T-cell (primary cell): ENCODE measurements around the gene ZNF283. TPM values are rescaled to one million over a fixed set of nuclear protein-coding genes. Genes with fewer than 3 reads are reported as not detected.
"Not testable (repeated sequence)": the region's sequence is repeated elsewhere in the genome, so short reads cannot be mapped to it uniquely, and the experiment has no call there.

Source experiments
- ATAC-seq, 4 experiments: fragments of 200-7000 bp in 3 of 4; fragments of 150-1000 bp in 1 of 4; cut with Tn5 transposase; replicated peaks in 1 of 4; 1 replicate in 3 of 4; 2 replicates in 1 of 4; pipeline ENCODE4 v1.10.0; 2021; ENCODE audit warnings: moderate library complexity in 3 of 4, mild to moderate bottlenecking in 2 of 4, moderate number of reproducible peaks in 1 of 4
- CTCF ChIA-PET, 2 donors: fragments of 300-600 bp; sonication (Branson Sonifier 250); formaldehyde crosslinking; loops; one replicate each; lab custom pipeline; 2022; ENCODE audit warnings: antibody characterized with exemption in 2 of 2; lab: Charles Lee
- POLR2A ChIA-PET, 2 donors: fragments of 300-600 bp; sonication (Branson Sonifier 250); formaldehyde crosslinking; loops; one replicate each; lab custom pipeline; 2022; ENCODE audit warnings: antibody characterized with exemption in 2 of 2; lab: Charles Lee
- DNase-seq, 35 experiments: peaks; one replicate each; pipeline versions ENCODE4 v3.0.0 to v3.0.0-alpha.2; 2013 to 2023
- H3K27ac ChIP-seq: one replicate; pipeline ENCODE4 v1.5.1; 2013; ENCODE audit warnings: low read length
- H3K27me3 ChIP-seq, 2 experiments: replicated peaks in 1 of 2; 1 replicate in 1 of 2; 2 replicates in 1 of 2; pipeline versions ENCODE4 v1.6.1 to v1.7.0; 2013; ENCODE audit warnings: low read length in 1 of 2, mixed read lengths in 1 of 2; ENCODE audit not compliant: control insufficient read depth in 2 of 2, insufficient read depth in 2 of 2; ENCODE audit errors: extremely low read depth in 1 of 2
- H3K36me3 ChIP-seq, 2 donors: 1 replicate in 1 of 2; 2 replicates in 1 of 2; pipeline versions ENCODE4 v1.6.1 to v1.7.0; 2013; ENCODE audit warnings: low read length in 1 of 2; ENCODE audit not compliant: control insufficient read depth in 2 of 2, insufficient read depth in 1 of 2; ENCODE audit errors: extremely low read depth in 1 of 2
- H3K4me1 ChIP-seq, 2 experiments: 1 replicate in 1 of 2; 2 replicates in 1 of 2; pipeline versions ENCODE4 v1.6.1 to v1.7.0; 2013; ENCODE audit warnings: low read length in 2 of 2, mixed read lengths in 1 of 2; ENCODE audit not compliant: insufficient read depth in 2 of 2, control insufficient read depth in 1 of 2; ENCODE audit errors: extremely low read depth in 1 of 2
- H3K4me3 ChIP-seq, 2 donors: 1 replicate in 1 of 2; 2 replicates in 1 of 2; pipeline versions ENCODE4 v1.5.1 to v1.7.0; 2013; ENCODE audit warnings: mild to moderate bottlenecking in 2 of 2, low read length in 1 of 2, moderate library complexity in 1 of 2; ENCODE audit not compliant: control insufficient read depth in 1 of 2; ENCODE audit errors: extremely low read depth in 1 of 2
- H3K9me3 ChIP-seq: 2 replicates; pipeline ENCODE4 v1.7.0; 2013
- H3K27ac Mint-ChIP-seq, 2 donors: one replicate each; pipeline ENCODE4 v1.8.0; 2020 to 2021; ENCODE audit warnings: mild to moderate bottlenecking in 2 of 2, mixed read lengths in 2 of 2
- H3K27me3 Mint-ChIP-seq, 2 donors: one replicate each; pipeline ENCODE4 v1.8.0; 2021 to 2022; ENCODE audit warnings: mixed read lengths in 2 of 2
- H3K36me3 Mint-ChIP-seq: one replicate; pipeline ENCODE4 v1.8.0; 2021; ENCODE audit warnings: mixed read lengths
- H3K4me1 Mint-ChIP-seq, 3 donors: one replicate each; pipeline ENCODE4 v1.8.0; 2020 to 2022; ENCODE audit warnings: mixed read lengths in 3 of 3, mild to moderate bottlenecking in 1 of 3
- H3K4me3 Mint-ChIP-seq, 3 donors: one replicate each; pipeline ENCODE4 v1.8.0; 2020 to 2022; ENCODE audit warnings: mild to moderate bottlenecking in 3 of 3, mixed read lengths in 3 of 3, moderate library complexity in 3 of 3
- H3K9me3 Mint-ChIP-seq, 3 donors: one replicate each; pipeline ENCODE4 v1.8.0; 2020 to 2022; ENCODE audit warnings: mixed read lengths in 3 of 3
- WGBS: methylation state at CpG from one replicate; pipeline ENCODE4 v1.1.5; 2013; ENCODE audit warnings: missing lambda C conversion rate; ENCODE audit not compliant: insufficient coverage; 5-methylcytosine and 5-hydroxymethylcytosine counted together
- total RNA-seq, 35 experiments: library from RNA in 6 of 35; stranded (reverse) in 6 of 35; fragments of 120-200 nt in 1 of 35; gene quantifications; one replicate each; pipeline versions ENCODE4 v1.2.1 to v1.2.4 and lab custom pipeline; 2013 to 2026

ZNF283 gene
- total RNA-seq, 5 donors from 2014 or later (not counting 1 experiment from before 2014, with no cell fraction given) = 5.4 to 19.0 (median 12.7) TPM

DNA sequence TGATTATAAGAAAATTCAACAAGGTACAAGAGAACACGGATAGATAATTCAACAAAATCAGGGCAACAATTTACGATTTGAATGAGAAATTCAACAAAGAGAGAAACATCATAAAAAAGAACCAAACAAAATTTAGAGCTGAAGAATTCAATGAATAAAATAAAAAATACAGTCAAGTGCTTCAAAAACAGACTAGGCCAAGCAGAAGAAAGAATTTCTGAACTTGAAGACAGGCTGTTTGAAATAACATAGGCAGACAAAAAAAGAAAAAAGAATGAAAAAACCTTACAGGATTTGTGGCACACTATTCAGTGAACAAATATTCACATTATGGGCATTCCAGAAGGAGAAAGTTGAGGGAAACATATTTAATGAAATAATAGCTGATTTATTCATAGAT, 31.1 kb downstream of the ZNF283 start:
- ChIA-PET CTCF (no interaction called here), POLR2A (no interaction called here)
- no peaks in the 10 kb centered on the region for H3K36me3 ChIP-seq
- no peaks in the 10 kb centered on the region for H3K4me1 ChIP-seq
- ATAC-seq (no peak), DNase-seq (no peak)
- Mint-ChIP-seq H3K4me3 (no peak overlapping the region), H3K4me1 (no peaks in the 10 kb centered on the region), H3K27ac (no peak overlapping the region), H3K9me3 (peaks cover 34 to 54% (median 38%) of the 10 kb centered on the region in 3 donors), H3K36me3 (peaks cover 22% of the 10 kb centered on the region), H3K27me3 (no peaks in the 10 kb centered on the region)
- H3K27me3 ChIP-seq = no peaks in the 10 kb centered on the region
- no CpG with 5 or more reads among the region's 2 CpGs for WGBS
- peaks cover 22% of the 10 kb centered on the region for H3K9me3 ChIP-seq
- no peak overlapping the region for H3K27ac ChIP-seq
- no peak overlapping the region for H3K4me3 ChIP-seq

GRCh38 chr19:43866923-43867322, 39.8 kb downstream of the ZNF283 start:
- POLR2A ChIA-PET, ATAC-seq, CTCF ChIA-PET, H3K27me3 ChIP-seq, H3K27ac Mint-ChIP-seq, H3K27ac ChIP-seq, H3K4me1 Mint-ChIP-seq, H3K36me3 ChIP-seq, H3K4me3 ChIP-seq, H3K4me1 ChIP-seq, H3K4me3 Mint-ChIP-seq, H3K27me3 Mint-ChIP-seq, DNase-seq: not testable (repeated sequence)
- peaks cover 17% of the 10 kb centered on the region for H3K9me3 ChIP-seq
- 93% methylated on average over 20 of the region's 28 CpGs for WGBS
- H3K36me3 Mint-ChIP-seq = peaks cover 13% of the 10 kb centered on the region
- peaks cover 7 to 32% (median 23%) of the 10 kb centered on the region in 3 donors for H3K9me3 Mint-ChIP-seq

DNA sequence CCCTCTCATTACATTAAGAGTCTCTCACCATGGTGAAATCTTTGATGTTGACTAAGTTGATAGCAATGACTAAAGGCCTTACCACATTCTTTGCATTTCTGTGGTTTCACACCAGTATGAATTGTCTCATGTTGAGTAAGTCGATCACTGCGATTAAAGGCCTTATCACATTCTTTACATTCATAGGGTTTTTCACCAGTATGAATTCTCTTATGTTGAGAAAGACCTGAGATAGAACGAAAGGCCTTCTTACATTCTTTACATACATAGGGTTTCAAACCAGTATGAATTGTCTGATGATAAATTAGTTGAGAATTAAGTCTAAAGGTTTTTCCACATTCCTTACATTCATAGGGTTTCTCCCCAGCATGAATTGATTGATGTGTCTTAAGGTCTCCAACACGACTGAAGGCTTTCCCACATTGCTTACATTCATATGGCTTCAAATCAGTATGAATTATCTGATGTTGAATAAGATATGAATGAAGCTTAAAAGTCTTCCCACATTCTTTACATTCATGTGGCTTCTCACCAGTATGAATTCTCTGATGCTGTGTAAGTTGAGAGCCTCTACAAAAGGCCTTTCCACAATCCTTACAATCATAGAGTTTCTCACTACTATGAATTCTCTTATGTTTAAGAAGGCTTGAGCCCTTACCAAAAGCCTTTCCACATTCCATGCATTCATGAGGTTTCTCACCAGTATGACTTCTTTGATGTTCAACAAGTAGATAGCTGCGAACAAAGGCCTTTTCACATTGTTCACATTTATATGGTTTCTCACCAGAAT, 45.6 kb downstream of the ZNF283 start:
- H3K9me3 ChIP-seq = peaks cover 23% of the 10 kb centered on the region
- H3K9me3 Mint-ChIP-seq = peaks cover 20 to 55% (median 50%) of the 10 kb centered on the region in 3 donors
- no peak overlapping the region for H3K27ac Mint-ChIP-seq
- no peaks in the 10 kb centered on the region for H3K4me1 ChIP-seq
- H3K36me3 ChIP-seq = no peaks in the 10 kb centered on the region
- ATAC-seq = no peak
- H3K4me3 Mint-ChIP-seq = no peak overlapping the region
- ChIA-PET POLR2A (interaction anchor here in 1 of 2 donors (0.6 kb wide), 1 partner anchor 63 kb away, joined by 3 read pairs; no protein-coding TSS in a partner anchor), CTCF (no interaction called here)
- H3K27me3 ChIP-seq = peaks cover 0 to 3% of the 10 kb centered on the region in 2 experiments
- H3K4me1 Mint-ChIP-seq = no peaks in the 10 kb centered on the region
- no CpG with 5 or more reads among the region's 5 CpGs for WGBS
- H3K27ac ChIP-seq = no peak overlapping the region
- no peak for DNase-seq
- H3K27me3 Mint-ChIP-seq = no peaks in the 10 kb centered on the region
- H3K4me3 ChIP-seq = no peak overlapping the region
- H3K36me3 Mint-ChIP-seq = peaks cover 41% of the 10 kb centered on the region

DNA sequence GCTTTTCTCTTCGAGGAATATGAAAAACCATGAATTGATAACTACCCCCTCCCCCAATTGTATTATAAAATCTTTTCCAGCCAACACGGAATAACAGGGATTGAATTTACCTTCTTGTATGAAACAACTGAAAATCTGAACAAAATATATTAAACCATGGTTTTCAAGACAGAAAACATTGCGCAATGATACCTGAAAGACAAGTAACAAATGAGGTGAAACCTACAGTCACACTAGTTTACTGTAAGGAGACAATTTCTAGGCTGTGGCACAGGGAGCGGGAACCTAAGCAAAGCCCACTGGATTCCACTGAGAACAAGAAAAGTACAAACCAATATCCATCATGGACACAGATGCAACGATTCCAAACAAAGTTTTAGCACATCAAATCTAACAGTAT, 53.4 kb downstream of the ZNF283 start:
- no peak overlapping the region for H3K4me3 Mint-ChIP-seq

DNA sequence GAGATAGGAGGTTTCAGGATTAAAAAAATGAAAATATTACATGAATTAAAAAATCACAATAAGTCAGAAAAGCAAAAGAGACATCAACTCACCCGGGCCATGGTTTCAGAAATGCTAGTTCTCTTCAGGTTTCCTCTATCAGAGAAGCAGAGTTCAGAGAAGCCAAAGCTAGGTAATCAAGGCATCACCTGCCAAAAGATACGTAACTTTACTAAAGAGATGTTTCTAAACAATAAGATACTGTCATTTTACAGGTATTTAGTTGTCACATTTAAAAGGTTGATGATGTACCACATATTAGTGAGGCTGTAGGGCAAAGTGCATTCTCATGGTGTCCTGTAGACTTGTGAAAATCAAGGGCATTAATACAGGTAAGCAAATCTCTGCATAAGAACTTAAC, 56.7 kb downstream of the ZNF283 start, which contains the start of gene ZNF404:
ZNF404 (minus strand) TSS at position 101 of the 400 bp plus-strand sequence.
- Mint-ChIP-seq H3K27me3 (no peaks in the 10 kb centered on the region), H3K9me3 (peaks cover 21 to 73% (median 65%) of the 10 kb centered on the region in 3 donors), H3K4me1 (no peaks in the 10 kb centered on the region), H3K36me3 (peaks cover 48% of the 10 kb centered on the region), H3K4me3 (no peak within 1 kb of the TSS), H3K27ac (no peak within 1 kb of the TSS)
- Histone ChIP-seq H3K27ac (no peak within 1 kb of the TSS), H3K9me3 (peaks cover 23% of the 10 kb centered on the region), H3K4me1 (no peaks in the 10 kb centered on the region), H3K27me3 (peaks cover 0 to 3% of the 10 kb centered on the region in 2 experiments), H3K4me3 (no peak within 1 kb of the TSS), H3K36me3 (no peaks in the 10 kb centered on the region)
- no peak for DNase-seq
- POLR2A ChIA-PET = no interaction called here
- WGBS = 83% methylated on average over 1 of the region's 2 CpGs
- CTCF ChIA-PET = no interaction called here
- no peak for ATAC-seq

More for the DNA sequence above, 53.4 kb downstream of the ZNF283 start:
- ATAC-seq (no peak), DNase-seq (no peak)
- no peaks in the 10 kb centered on the region for H3K4me1 Mint-ChIP-seq
- Histone ChIP-seq H3K9me3 (peaks cover 20% of the 10 kb centered on the region), H3K27me3 (no peaks in the 10 kb centered on the region), H3K4me3 (no peak overlapping the region), H3K4me1 (no peaks in the 10 kb centered on the region), H3K27ac (no peak overlapping the region), H3K36me3 (no peaks in the 10 kb centered on the region)
- CTCF ChIA-PET = no interaction called here
- WGBS = 100% methylated on average over 1 of the region's 5 CpGs
- peaks cover 20 to 70% (median 65%) of the 10 kb centered on the region in 3 donors for H3K9me3 Mint-ChIP-seq
- H3K27ac Mint-ChIP-seq = no peak overlapping the region
- peaks cover 56% of the 10 kb centered on the region for H3K36me3 Mint-ChIP-seq
- POLR2A ChIA-PET = no interaction called here
- no peaks in the 10 kb centered on the region for H3K27me3 Mint-ChIP-seq

DNA sequence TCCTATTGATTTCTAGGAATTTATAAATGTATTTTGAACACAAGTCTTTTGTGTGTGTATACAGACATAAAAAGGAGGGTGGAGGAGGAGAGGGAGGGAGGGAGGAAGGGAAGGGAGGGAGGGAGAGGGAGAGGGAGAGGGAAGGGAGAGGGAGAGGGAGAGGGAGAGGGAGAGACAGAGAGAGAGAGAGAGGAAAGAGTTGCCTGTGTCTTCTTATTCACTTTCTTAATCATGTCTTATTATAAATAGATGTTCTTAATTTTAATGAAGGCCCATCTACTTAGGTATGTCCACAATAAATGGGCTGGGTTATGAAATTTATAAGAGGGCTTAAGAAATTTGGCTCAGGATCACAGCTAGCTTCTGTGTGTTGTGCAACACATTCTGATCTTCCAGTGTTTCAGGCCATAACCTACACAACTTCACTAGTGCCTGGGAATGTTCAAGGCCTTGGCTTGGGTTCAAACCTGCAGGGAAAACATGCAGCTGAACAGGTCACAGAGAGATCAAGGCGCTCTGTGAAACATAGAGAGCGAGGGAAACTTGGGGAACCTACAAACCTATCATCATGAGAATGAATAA, 68.7 kb downstream of the ZNF283 start:
- WGBS = no CpG with 5 or more reads among the region's 2 CpGs
- ChIA-PET POLR2A (no interaction called here), CTCF (no interaction called here)
- Mint-ChIP-seq H3K27ac (no peak overlapping the region), H3K36me3 (peaks cover 40% of the 10 kb centered on the region), H3K27me3 (no peaks in the 10 kb centered on the region), H3K4me3 (no peak overlapping the region), H3K9me3 (peaks cover 7 to 69% (median 41%) of the 10 kb centered on the region in 3 donors), H3K4me1 (peaks cover 7 to 10% (median 8%) of the 10 kb centered on the region in 3 donors)
- ATAC-seq (no peak), DNase-seq (no peak)
- Histone ChIP-seq H3K4me1 (no peaks in the 10 kb centered on the region), H3K27me3 (no peaks in the 10 kb centered on the region), H3K27ac (no peak overlapping the region), H3K9me3 (peaks cover 5% of the 10 kb centered on the region), H3K4me3 (no peak overlapping the region), H3K36me3 (no peaks in the 10 kb centered on the region)
